ENCODE measurements around the gene ACAP2.
A peak's percentile ranks its signal among the peaks of the same experiment; 100 is the strongest.

ACAP2 gene

DNA sequence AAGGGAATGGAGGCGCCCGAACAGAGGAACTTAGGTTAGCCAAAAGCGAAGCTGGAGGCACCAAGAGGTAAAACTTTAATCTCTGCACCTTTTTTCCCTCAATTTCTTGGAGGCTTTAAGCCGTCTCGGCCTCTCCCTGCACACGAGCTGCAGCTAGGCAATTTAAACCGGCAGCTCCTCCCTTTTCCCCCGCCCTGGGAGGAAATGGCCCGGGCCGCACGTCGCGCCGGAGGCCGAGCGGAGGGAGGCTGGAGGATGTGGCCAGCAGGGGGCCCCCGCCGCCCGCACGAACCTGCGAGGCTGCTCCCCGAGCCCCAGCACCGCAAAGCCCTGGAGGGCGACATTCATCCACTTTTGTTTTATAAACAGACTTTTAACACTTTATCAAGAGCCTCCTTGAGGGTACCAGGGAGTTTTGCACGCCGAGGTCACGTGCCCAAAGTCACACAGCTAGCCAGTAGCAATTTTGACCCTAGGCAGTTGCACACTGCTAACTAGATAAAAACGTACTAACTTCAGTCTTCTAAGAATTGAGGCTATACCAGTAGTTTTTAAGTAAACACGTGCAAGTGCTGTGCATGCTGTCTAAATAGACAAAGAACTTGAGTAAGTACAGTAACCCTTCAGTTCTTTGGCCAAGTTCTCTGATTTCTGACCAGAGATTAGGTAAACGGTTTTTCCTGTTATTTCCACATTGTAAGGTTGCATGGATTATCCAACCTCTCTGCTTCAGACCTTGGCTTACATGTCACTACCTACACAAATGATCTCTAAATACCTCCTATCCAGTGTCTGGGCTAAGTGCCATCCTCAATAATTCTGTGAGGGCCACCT lies 171.2 kb downstream of the ACAP2 start:
- Mint-ChIP-seq H3K4me3 (peak overlapping the region; percentile 84), H3K4me1 (ENCODE audit: low read depth) (peaks cover 32% of the 10 kb centered on the region), H3K27ac (peak overlapping the region; percentile 91), H3K36me3 (ENCODE audit: low read depth) (peaks cover 23% of the 10 kb centered on the region), H3K9me3 (no peaks in the 10 kb centered on the region), H3K27me3 (no peaks in the 10 kb centered on the region)
- peak; percentile 94 for DNase-seq

GRCh38 chr3:195270817-195271409 lies 171.9 kb downstream of the ACAP2 start, which contains the start of gene XXYLT1:
TSS of gene XXYLT1 (minus strand) at chr3:195271159. CDS start at chr3:195271058, 101 bp downstream.
- H3K4me1 Mint-ChIP-seq (ENCODE audit: low read depth): peaks cover 32% of the 10 kb centered on the region
- no peaks in the 10 kb centered on the region for H3K9me3 Mint-ChIP-seq
- DNase-seq: peak; percentile 95
- H3K4me3 Mint-ChIP-seq: peak within 1 kb of the TSS; percentile 84
- H3K36me3 Mint-ChIP-seq (ENCODE audit: low read depth): peaks cover 29% of the 10 kb centered on the region
- peak within 1 kb of the TSS; percentile 91 for H3K27ac Mint-ChIP-seq
- no peaks in the 10 kb centered on the region for H3K27me3 Mint-ChIP-seq

GRCh38 chr3:195270079-195270816 lies 172.6 kb downstream of the ACAP2 start:
- DNase-seq: no peak
- Mint-ChIP-seq H3K9me3 (no peaks in the 10 kb centered on the region), H3K27ac (peak overlapping the region; percentile 78), H3K27me3 (no peaks in the 10 kb centered on the region), H3K36me3 (ENCODE audit: low read depth) (peaks cover 34% of the 10 kb centered on the region), H3K4me1 (ENCODE audit: low read depth) (peaks cover 32% of the 10 kb centered on the region), H3K4me3 (peak overlapping the region; percentile 84)

- peak overlapping the region; percentile 84 for H3K4me3 Mint-ChIP-seq
- no peaks in the 10 kb centered on the region for H3K27me3 Mint-ChIP-seq
- H3K36me3 Mint-ChIP-seq (ENCODE audit: low read depth): peaks cover 40% of the 10 kb centered on the region
- no peaks in the 10 kb centered on the region for H3K9me3 Mint-ChIP-seq
- DNase-seq: peak; percentile 30
- peaks cover 32% of the 10 kb centered on the region for H3K4me1 Mint-ChIP-seq (ENCODE audit: low read depth)
- peak overlapping the region; percentile 78 for H3K27ac Mint-ChIP-seq
These were observed 173.3 kb downstream of the ACAP2 start for GRCh38 chr3:195269375-195270078.

- Mint-ChIP-seq H3K27ac (no peak overlapping the region), H3K4me1 (ENCODE audit: low read depth) (peaks cover 33% of the 10 kb centered on the region), H3K4me3 (peak overlapping the region; percentile 1), H3K36me3 (ENCODE audit: low read depth) (peaks cover 42% of the 10 kb centered on the region), H3K27me3 (no peaks in the 10 kb centered on the region), H3K9me3 (no peaks in the 10 kb centered on the region)
- DNase-seq: no peak
These were observed 174.1 kb downstream of the ACAP2 start for GRCh38 chr3:195268576-195269309.

DNA sequence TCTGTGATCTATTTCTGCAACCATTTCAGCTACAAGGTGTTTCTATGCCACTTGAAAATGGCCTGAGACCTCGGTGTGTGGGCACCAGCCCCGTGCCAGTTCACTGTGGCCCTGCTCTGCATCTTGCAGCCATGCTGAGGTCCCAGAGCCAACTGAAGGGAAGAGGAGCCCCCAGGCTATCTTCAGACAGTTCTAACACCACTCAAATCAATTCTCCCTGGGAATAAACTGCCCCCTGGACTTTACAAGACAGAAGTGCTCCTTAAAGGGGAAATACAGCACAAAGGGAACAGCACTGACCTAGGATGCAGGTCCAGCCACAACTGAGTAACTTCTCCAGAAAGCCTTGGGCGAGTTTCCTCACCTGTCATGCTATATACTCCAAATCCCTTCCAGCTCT lies 175.7 kb downstream of the ACAP2 start:
- Mint-ChIP-seq H3K9me3 (no peaks in the 10 kb centered on the region), H3K36me3 (ENCODE audit: low read depth) (peaks cover 49% of the 10 kb centered on the region), H3K4me1 (ENCODE audit: low read depth) (peaks cover 34% of the 10 kb centered on the region), H3K27me3 (no peaks in the 10 kb centered on the region), H3K4me3 (no peak overlapping the region), H3K27ac (no peak overlapping the region)
- DNase-seq: no peak

DNA sequence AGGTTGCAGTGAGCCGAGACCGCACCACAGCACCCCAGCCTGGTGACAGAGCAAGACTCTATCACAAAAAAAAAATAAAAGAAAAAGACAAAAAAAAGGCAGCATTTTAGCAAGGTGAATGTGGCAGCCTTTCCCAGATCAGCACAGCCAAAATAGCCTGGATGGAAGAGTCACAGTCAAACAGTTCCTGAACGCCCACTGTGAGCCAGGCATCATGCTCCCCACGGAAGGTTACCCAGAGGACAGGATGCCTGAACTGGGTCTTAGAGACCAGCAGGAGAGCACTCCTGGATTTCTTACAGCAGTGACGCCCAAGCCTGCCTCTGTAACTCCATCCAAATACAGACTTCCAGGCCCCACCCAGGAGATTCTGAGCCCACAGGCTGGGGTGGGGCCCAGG lies 176.4 kb downstream of the ACAP2 start:
- H3K36me3 Mint-ChIP-seq (ENCODE audit: low read depth): peaks cover 49% of the 10 kb centered on the region
- no peaks in the 10 kb centered on the region for H3K9me3 Mint-ChIP-seq
- peaks cover 28% of the 10 kb centered on the region for H3K4me1 Mint-ChIP-seq (ENCODE audit: low read depth)
- DNase-seq: no peak
- H3K27me3 Mint-ChIP-seq: no peaks in the 10 kb centered on the region
- no peak overlapping the region for H3K4me3 Mint-ChIP-seq
- H3K27ac Mint-ChIP-seq: no peak overlapping the region

- Mint-ChIP-seq H3K36me3 (ENCODE audit: low read depth) (peaks cover 49% of the 10 kb centered on the region), H3K27me3 (no peaks in the 10 kb centered on the region), H3K9me3 (no peaks in the 10 kb centered on the region), H3K27ac (no peak overlapping the region), H3K4me3 (no peak overlapping the region), H3K4me1 (ENCODE audit: low read depth) (peaks cover 38% of the 10 kb centered on the region)
- DNase-seq: no peak
These were observed 177.3 kb downstream of the ACAP2 start for GRCh38 chr3:195265363-195265976.

DNA sequence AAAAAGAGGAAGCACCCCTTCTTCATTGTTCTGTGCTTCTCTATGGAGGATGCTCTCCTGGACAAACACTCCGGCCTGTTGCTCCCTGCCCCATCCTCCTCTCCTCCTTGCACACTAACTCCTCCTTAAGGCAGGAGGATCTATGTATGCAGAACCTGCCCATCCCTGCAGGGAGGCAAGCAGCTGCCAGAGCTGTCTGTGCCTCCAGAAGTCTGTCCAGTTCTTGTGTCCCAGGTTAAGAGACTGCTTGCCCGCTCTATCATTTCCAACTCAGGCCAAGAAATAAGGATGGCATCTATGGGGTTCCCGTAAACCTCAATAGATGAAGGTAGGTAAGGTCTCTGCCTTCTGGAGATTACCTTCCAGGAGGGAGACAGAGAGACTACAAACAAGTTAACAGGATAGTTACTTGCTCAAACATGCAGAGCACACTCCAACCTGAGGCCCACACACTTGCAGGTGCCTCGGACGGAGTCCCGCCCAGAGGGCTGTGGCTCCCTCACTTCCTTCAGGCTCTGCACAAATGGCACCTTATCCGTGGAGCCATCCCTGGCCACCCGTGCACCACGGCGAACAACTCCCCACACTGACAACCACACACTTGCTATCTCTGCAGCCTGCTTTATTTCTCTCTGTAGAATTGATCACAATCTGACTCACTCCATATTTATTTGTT lies 178.8 kb downstream of the ACAP2 start:
- Mint-ChIP-seq H3K9me3 (no peaks in the 10 kb centered on the region), H3K4me1 (ENCODE audit: low read depth) (peaks cover 28% of the 10 kb centered on the region), H3K27me3 (no peaks in the 10 kb centered on the region), H3K27ac (no peak overlapping the region), H3K4me3 (no peak overlapping the region), H3K36me3 (ENCODE audit: low read depth) (peaks cover 46% of the 10 kb centered on the region)
- DNase-seq: no peak

- no peak overlapping the region for H3K4me3 Mint-ChIP-seq
- no peak overlapping the region for H3K27ac Mint-ChIP-seq
- H3K4me1 Mint-ChIP-seq (ENCODE audit: low read depth): peaks cover 29% of the 10 kb centered on the region
- no peak for DNase-seq
- H3K9me3 Mint-ChIP-seq: no peaks in the 10 kb centered on the region
- H3K27me3 Mint-ChIP-seq: no peaks in the 10 kb centered on the region
- H3K36me3 Mint-ChIP-seq (ENCODE audit: low read depth): peaks cover 40% of the 10 kb centered on the region
These were observed 179.5 kb downstream of the ACAP2 start for GRCh38 chr3:195263193-195263924.

GRCh38 chr3:195261925-195262324 lies 180.9 kb downstream of the ACAP2 start:
- Mint-ChIP-seq H3K4me1 (ENCODE audit: low read depth) (peaks cover 27% of the 10 kb centered on the region), H3K36me3 (ENCODE audit: low read depth) (peaks cover 30% of the 10 kb centered on the region), H3K27ac (no peak overlapping the region), H3K27me3 (no peaks in the 10 kb centered on the region), H3K9me3 (no peaks in the 10 kb centered on the region), H3K4me3 (no peak overlapping the region)
- no peak for DNase-seq

DNA sequence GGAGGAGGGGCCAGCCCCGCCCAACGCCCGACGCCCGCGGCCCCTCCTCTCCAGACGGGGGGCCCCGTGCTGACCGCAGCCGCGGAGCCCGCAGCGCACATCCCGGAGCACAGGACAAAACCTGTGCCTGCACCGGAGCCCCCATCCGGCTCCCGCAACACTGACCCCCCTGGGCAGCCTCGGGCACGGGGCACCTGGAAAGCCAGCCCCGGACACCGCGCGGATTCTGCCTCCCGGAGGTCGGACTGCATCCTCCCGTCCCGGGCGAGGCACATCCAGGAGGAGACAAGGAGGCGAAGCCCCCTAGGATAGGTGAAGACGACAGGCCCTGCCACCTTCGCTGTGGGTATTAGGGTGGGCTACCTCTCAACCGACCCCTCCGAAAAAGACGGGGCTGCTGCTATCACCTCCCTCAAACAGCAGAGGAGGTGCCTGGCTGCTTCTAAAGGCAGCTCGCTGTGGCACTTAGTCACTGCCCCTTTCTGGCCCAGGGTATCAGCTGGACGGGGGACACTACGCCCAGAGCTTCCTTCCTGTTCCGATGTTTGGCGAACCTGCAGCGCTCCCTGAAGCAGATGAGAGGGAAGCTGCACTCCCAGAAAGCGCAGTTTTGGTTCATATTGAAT lies 182.4 kb downstream of the ACAP2 start:
- H3K9me3 Mint-ChIP-seq: no peaks in the 10 kb centered on the region
- no peak overlapping the region for H3K27ac Mint-ChIP-seq
- peaks cover 27% of the 10 kb centered on the region for H3K4me1 Mint-ChIP-seq (ENCODE audit: low read depth)
- H3K27me3 Mint-ChIP-seq: no peaks in the 10 kb centered on the region
- peak overlapping the region; percentile 72 for H3K4me3 Mint-ChIP-seq
- DNase-seq: no peak
- peaks cover 16% of the 10 kb centered on the region for H3K36me3 Mint-ChIP-seq (ENCODE audit: low read depth)
